OCI-LY3 (cell line): ENCODE measurements around the gene PRMT9.

Source experiments
- CTCF ChIP-seq: fragments of 200-600, 300-600 bp; sonication (generic); IDR thresholded peaks from 2 replicates; pipeline ENCODE4 v1.5.1; 2014; ENCODE audit warnings: antibody characterized with exemption, low read length, low read depth
- EZH2phosphoT487 ChIP-seq: fragments of 200-600 bp; shearing (Covaris generic); IDR thresholded peaks from 2 replicates; pipeline ENCODE4 v1.6.1; 2018; ENCODE audit warnings: antibody characterized with exemption, mixed run types, low read depth

GRCh38 chr4:147635348-147635747 lies 48.6 kb downstream of the PRMT9 start:
- TF ChIP-seq CTCF (no peak), EZH2phosphoT487 (no peak)
